CD4-positive, alpha-beta memory T cell (primary cell): ENCODE data around the gene DUSP7. TPM values are rescaled to one million over a fixed set of nuclear protein-coding genes. Genes with fewer than 3 reads are reported as not detected.
"Not testable (repeated sequence)": the region's sequence is repeated elsewhere in the genome, so short reads cannot be mapped to it uniquely, and the experiment has no call there.

Experiments used
- CTCF ChIA-PET: fragments of 350-600 bp; sonication (Branson Sonifier 250); formaldehyde crosslinking; loops from one replicate; lab custom pipeline; 2021; ENCODE audit warnings: inconsistent platforms; ENCODE audit not compliant: partially characterized antibody; lab: Charles Lee
- POLR2A ChIA-PET: fragments of 350-600 bp; sonication (Branson Sonifier 250); formaldehyde crosslinking; loops from one replicate; lab custom pipeline; 2021; ENCODE audit not compliant: partially characterized antibody; lab: Charles Lee
- DNase-seq, 5 donors: peaks; one replicate each; pipeline versions ENCODE4 v3.0.0 to v3.0.0-alpha.2; 2020 to 2022; ENCODE audit warnings: mixed read lengths in 1 of 5
- H3K27ac ChIP-seq: one replicate; pipeline ENCODE4 v1.7.0; 2013; ENCODE audit warnings: low read depth, low read length
- H3K27me3 ChIP-seq: 2 replicates; pipeline ENCODE4 v1.7.0; 2013; ENCODE audit warnings: mild to moderate bottlenecking, low read length, moderate library complexity; ENCODE audit not compliant: insufficient read depth
- H3K36me3 ChIP-seq: 2 replicates; pipeline ENCODE4 v1.7.0; 2013; ENCODE audit warnings: mild to moderate bottlenecking, low read length, moderate library complexity; ENCODE audit not compliant: insufficient read depth
- H3K4me1 ChIP-seq: 2 replicates; pipeline ENCODE4 v1.7.0; 2013; ENCODE audit warnings: mild to moderate bottlenecking, low read length, moderate library complexity; ENCODE audit not compliant: insufficient read depth
- H3K4me3 ChIP-seq, 2 donors: one replicate each; pipeline ENCODE4 v1.7.0; 2013; ENCODE audit warnings: low read length in 2 of 2, mild to moderate bottlenecking in 1 of 2
- H3K9me3 ChIP-seq, 2 donors: one replicate each; pipeline ENCODE4 v1.7.0; 2013; ENCODE audit warnings: low read length in 2 of 2, control low read depth in 1 of 2; ENCODE audit not compliant: control insufficient read depth in 1 of 2
- H3K27ac Mint-ChIP-seq, 7 donors: one replicate each; pipeline ENCODE4 v1.8.0; 2020 to 2021; ENCODE audit warnings: mixed read lengths in 7 of 7, mild to moderate bottlenecking in 6 of 7, inconsistent platforms in 3 of 7, moderate library complexity in 3 of 7
- H3K27me3 Mint-ChIP-seq, 2 donors: one replicate each; pipeline ENCODE4 v1.8.0; 2020 to 2021; ENCODE audit warnings: mixed read lengths in 2 of 2
- H3K36me3 Mint-ChIP-seq, 2 donors: one replicate each; pipeline ENCODE4 v1.8.0; 2020 to 2021; ENCODE audit warnings: mixed read lengths in 2 of 2, inconsistent platforms in 1 of 2, mild to moderate bottlenecking in 1 of 2
- H3K4me1 Mint-ChIP-seq, 4 donors: one replicate each; pipeline ENCODE4 v1.8.0; 2020 to 2021; ENCODE audit warnings: mixed read lengths in 4 of 4, mild to moderate bottlenecking in 1 of 4
- H3K4me3 Mint-ChIP-seq, 8 donors: one replicate each; pipeline ENCODE4 v1.8.0; 2020 to 2021; ENCODE audit warnings: mixed read lengths in 8 of 8, mild to moderate bottlenecking in 7 of 8, moderate library complexity in 6 of 8, inconsistent platforms in 3 of 8
- H3K9me3 Mint-ChIP-seq, 8 donors: one replicate each; pipeline ENCODE4 v1.8.0; 2020 to 2021; ENCODE audit warnings: mixed read lengths in 8 of 8, mild to moderate bottlenecking in 5 of 8, inconsistent platforms in 3 of 8, moderate library complexity in 1 of 8
- intact Hi-C: fragments of 100-400 bp; cut with micrococcal nuclease; formaldehyde crosslinking; loops from one replicate; pipeline ENCODE4 v1.15.1; 2023
- polyA plus RNA-seq, 2 donors: library from polyadenylated mRNA; unstranded; fragments of 300-500 nt; fragmentation: Illumina TruSeq; gene quantifications; one replicate each; pipeline ENCODE4 v1.2.3, GENCODE V29; 2021
- total RNA-seq, 2 experiments: library from RNA; stranded (reverse); gene quantifications; one replicate each; pipeline ENCODE4 v1.2.3, GENCODE V29; 2021

Gene DUSP7
- total and polyA plus RNA-seq, 4 experiments from 2014 or later = 2.8 to 44.7 (median 26.9) TPM

DNA sequence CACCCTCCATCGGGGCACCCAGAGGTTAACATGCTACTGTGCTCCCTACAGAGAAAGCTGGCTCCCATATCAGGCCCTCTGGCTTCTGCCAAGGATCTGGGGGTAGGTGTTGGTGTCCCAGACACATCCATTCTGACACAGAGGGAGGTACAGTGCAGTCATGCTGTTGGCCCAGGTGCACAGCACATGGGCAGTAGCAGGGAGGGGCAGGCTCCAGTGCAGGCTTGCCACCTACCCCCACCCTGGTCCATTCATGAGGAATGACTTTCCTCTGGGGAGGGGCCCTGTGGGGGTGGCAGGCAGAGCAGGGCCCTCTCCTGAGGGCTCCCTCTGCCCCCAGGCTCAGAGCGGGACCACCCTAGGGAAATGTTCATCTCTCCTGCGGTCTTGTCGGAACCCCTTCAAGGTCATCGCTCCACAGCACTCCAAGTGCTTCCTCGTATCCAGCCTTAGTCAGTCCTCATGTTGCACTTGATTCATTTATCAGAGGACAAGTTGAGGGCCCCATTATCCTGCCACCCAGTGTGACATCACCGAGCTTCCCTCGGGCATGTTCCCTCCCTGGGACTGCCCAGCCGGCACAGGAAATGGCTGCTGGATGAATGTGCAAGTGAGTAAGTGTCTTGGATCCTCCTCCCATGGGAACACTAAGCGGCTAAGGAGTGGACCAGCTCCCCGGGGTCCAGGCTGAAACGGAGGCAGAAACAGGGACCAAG is 10.0 kb downstream of the DUSP7 start:
- Mint-ChIP-seq H3K36me3 (peaks cover 11 to 28% of the 10 kb centered on the region in 2 donors), H3K4me1 (peaks cover 11 to 67% (median 32%) of the 10 kb centered on the region in 4 donors), H3K9me3 (peaks cover 0 to 2% (median 0%) of the 10 kb centered on the region in 8 donors), H3K27ac (peak overlapping the region in 6 of 7 donors; percentile 42 to 84 (median 70)), H3K4me3 (peak overlapping the region in 1 of 8 donors; percentile 43), H3K27me3 (no peaks in the 10 kb centered on the region)
- Histone ChIP-seq H3K36me3 (peaks cover 25% of the 10 kb centered on the region), H3K27me3 (no peaks in the 10 kb centered on the region), H3K4me1 (peaks cover 37% of the 10 kb centered on the region), H3K4me3 (no peak overlapping the region), H3K27ac (no peak overlapping the region), H3K9me3 (no peaks in the 10 kb centered on the region)
- no peak for DNase-seq
- intact Hi-C loops = no loop called here
- POLR2A ChIA-PET = no interaction called here
- CTCF ChIA-PET = interaction anchor here (0.9 kb wide), 1 partner anchor 13 kb away, joined by 3 read pairs; no protein-coding TSS in a partner anchor

DNA sequence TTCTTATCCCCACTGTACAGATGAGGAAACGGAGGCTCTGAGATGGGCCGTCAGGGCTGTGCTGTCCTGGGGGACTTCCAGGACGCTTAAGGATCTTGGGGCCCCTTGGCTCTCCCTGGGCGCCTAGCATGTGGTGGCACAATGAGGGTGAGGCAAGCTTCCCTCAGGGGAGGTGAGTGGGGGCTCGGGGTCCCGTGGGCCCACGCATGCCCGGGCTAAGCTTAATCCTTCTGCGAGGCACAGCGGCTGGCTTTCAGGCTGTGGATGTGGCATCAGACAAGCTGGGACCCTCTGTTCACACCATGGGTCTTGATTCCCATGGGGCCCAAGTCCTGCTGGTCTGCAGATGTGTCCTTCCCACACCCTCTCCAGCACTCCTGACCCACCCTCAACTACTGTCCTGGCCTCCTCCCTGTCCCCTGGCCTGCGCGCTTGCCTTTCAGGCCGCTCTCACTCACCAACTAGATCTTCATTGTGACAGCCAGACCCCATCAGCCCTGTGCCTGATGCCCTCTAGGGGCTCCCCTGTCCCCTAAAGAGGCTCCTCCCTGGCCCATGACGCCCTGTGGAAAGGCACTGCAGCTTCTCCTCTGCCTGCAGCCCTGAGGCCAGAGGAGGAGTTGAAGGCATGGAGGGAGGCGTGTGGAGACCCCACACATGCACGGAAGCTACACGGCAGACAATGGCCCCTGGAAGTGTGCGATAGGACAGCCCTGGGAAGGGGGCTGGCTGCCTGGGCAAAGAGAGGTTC is 11.3 kb downstream of the DUSP7 start:
- peaks cover 7 to 19% of the 10 kb centered on the region in 2 donors for H3K36me3 Mint-ChIP-seq
- Histone ChIP-seq H3K27ac (no peak overlapping the region), H3K36me3 (peaks cover 12% of the 10 kb centered on the region), H3K4me1 (peaks cover 24% of the 10 kb centered on the region), H3K9me3 (no peaks in the 10 kb centered on the region), H3K27me3 (no peaks in the 10 kb centered on the region), H3K4me3 (no peak overlapping the region)
- H3K27me3 Mint-ChIP-seq = no peaks in the 10 kb centered on the region
- no peak for DNase-seq
- intact Hi-C loops = no loop called here
- peaks cover 0 to 2% (median 0%) of the 10 kb centered on the region in 8 donors for H3K9me3 Mint-ChIP-seq
- no peak overlapping the region for H3K4me3 Mint-ChIP-seq
- H3K4me1 Mint-ChIP-seq = peaks cover 9 to 57% (median 29%) of the 10 kb centered on the region in 4 donors
- ChIA-PET POLR2A (no interaction called here), CTCF (interaction anchor here (2.1 kb wide), 1 partner anchor 8 kb away, joined by 5 read pairs; no protein-coding TSS in a partner anchor)
- peak overlapping the region in 6 of 7 donors; percentile 62 to 90 (median 84) for H3K27ac Mint-ChIP-seq

DNA sequence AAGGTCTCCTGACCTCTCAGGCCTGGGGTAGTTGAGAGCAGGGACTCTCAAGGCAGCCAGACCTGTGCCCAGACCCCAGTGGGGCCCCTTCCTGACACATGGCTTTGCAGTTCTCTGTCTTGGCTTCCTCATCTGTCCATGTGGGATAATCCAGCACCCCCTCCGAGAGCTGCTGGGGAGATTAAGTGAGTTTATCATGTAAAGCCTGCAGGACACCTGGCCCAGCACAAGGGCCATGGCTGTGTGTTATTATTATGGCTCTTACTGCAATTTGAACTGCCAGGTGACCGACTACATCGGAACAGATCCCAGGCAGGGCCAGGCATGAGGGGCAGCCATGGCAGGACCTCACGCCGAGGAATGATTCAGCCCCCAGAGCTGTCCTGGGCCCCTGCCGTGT is 12.6 kb downstream of the DUSP7 start:
- CTCF ChIA-PET = interaction anchor here (1.4 to 2.1 kb wide), 2 partner anchors 9 to 80 kb away, joined by 4 to 5 read pairs; no protein-coding TSS in a partner anchor
- Mint-ChIP-seq H3K27me3 (no peaks in the 10 kb centered on the region), H3K4me3 (no peak overlapping the region), H3K36me3 (peaks cover 0 to 7% of the 10 kb centered on the region in 2 donors), H3K27ac (peak overlapping the region in 2 of 7 donors; percentile 11 to 12), H3K9me3 (peaks cover 0 to 2% (median 0%) of the 10 kb centered on the region in 8 donors), H3K4me1 (peaks cover 4 to 45% (median 23%) of the 10 kb centered on the region in 4 donors)
- intact Hi-C loops = no loop called here
- POLR2A ChIA-PET = interaction anchor here (1.2 kb wide), 1 partner anchor 12 kb away, joined by 3 read pairs; the partner anchor contains the start of gene DUSP7
- Histone ChIP-seq H3K27ac (no peak overlapping the region), H3K4me1 (peaks cover 13% of the 10 kb centered on the region), H3K27me3 (no peaks in the 10 kb centered on the region), H3K36me3 (peaks cover 4% of the 10 kb centered on the region), H3K9me3 (no peaks in the 10 kb centered on the region), H3K4me3 (no peak overlapping the region)
- DNase-seq = no peak

DNA sequence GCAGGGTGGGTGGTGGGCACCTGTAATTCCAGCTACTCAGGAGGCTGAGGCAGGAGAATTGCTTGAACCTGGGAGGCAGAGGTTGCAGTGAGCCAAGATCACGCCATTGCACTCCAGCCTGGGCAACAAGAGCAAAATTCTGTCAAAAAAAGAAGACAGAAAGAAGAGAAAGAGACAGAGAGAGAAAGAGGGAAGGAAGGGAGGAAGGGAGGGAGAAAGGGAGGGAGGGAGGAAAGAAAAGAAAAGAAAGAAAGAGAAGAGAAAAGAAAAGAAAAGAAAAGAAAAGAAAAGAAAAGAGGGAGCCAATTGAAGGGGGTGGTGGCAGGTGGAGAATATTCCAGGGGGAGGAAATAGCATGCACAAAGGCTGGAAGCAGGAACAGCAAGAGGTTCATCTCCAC is 13.3 kb downstream of the DUSP7 start:
- ChIA-PET CTCF (interaction anchor here (1.3 to 2.1 kb wide), 3 partner anchors 10 to 81 kb away, joined by 3 to 5 read pairs (median 4); no protein-coding TSS in a partner anchor), POLR2A (interaction anchor here (1.0 to 1.2 kb wide), 2 partner anchors 10 to 13 kb away, joined by 3 read pairs; partner anchors contain the start of gene DUSP7)
- DNase-seq, H3K9me3 Mint-ChIP-seq, H3K4me3 Mint-ChIP-seq, H3K36me3 Mint-ChIP-seq, H3K36me3 ChIP-seq, H3K27me3 Mint-ChIP-seq, intact Hi-C loops, H3K4me1 ChIP-seq, H3K27me3 ChIP-seq, H3K4me3 ChIP-seq, H3K9me3 ChIP-seq, H3K27ac ChIP-seq: not testable (repeated sequence)
- Mint-ChIP-seq H3K27ac (peak overlapping the region in 1 of 7 donors; percentile 72), H3K4me1 (peaks cover 4 to 39% (median 18%) of the 10 kb centered on the region in 4 donors)

DNA sequence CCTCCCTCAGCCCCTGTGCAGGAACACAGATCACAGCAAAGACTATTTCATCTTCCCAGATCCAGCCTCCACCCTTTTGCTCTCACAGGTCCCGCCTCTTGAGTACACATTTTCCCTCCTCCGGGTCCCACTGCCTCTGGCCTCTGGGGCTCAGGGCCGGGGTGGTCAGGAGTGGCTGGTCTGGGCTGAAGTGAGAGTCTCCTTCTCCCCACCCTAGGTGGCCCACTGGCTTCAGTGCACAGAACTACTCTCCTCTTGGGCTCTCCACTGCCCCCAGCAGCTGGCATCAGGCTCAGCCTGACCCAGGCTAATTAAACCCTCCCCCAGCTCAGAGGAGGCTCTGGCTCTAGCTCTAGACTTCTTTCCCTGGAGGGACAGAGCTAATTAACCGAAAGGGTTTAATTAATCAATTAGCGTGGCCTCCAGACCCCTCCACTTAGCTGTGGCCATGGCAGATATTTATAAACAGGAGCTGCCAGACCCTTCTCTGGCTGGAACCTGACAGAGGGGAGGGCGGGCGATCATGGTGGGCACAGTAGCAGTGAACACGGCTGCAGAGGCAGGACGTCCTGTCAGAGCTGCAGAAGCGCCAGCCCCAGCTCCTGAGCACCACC is 15.1 kb downstream of the DUSP7 start:
- H3K4me1 Mint-ChIP-seq = peaks cover 4 to 28% (median 15%) of the 10 kb centered on the region in 4 donors
- no peak for DNase-seq
- H3K27me3 Mint-ChIP-seq = no peaks in the 10 kb centered on the region
- POLR2A ChIA-PET = interaction anchor here (1.1 to 1.2 kb wide), 2 partner anchors 10 to 12 kb away, joined by 3 to 4 read pairs; no protein-coding TSS in a partner anchor
- peak overlapping the region in 3 of 7 donors; percentile 41 to 74 (median 48) for H3K27ac Mint-ChIP-seq
- no peaks in the 10 kb centered on the region for H3K9me3 ChIP-seq
- CTCF ChIA-PET = interaction anchor here (1.4 kb wide), 1 partner anchor 11 kb away, joined by 5 read pairs; no protein-coding TSS in a partner anchor
- no peaks in the 10 kb centered on the region for H3K27me3 ChIP-seq
- H3K27ac ChIP-seq = no peak overlapping the region
- no peaks in the 10 kb centered on the region for H3K36me3 ChIP-seq
- peaks cover 0 to 2% (median 0%) of the 10 kb centered on the region in 8 donors for H3K9me3 Mint-ChIP-seq
- H3K36me3 Mint-ChIP-seq = no peaks in the 10 kb centered on the region
- H3K4me3 Mint-ChIP-seq = no peak overlapping the region
- intact Hi-C loops = no loop called here
- H3K4me1 ChIP-seq = no peaks in the 10 kb centered on the region
- no peak overlapping the region for H3K4me3 ChIP-seq

DNA sequence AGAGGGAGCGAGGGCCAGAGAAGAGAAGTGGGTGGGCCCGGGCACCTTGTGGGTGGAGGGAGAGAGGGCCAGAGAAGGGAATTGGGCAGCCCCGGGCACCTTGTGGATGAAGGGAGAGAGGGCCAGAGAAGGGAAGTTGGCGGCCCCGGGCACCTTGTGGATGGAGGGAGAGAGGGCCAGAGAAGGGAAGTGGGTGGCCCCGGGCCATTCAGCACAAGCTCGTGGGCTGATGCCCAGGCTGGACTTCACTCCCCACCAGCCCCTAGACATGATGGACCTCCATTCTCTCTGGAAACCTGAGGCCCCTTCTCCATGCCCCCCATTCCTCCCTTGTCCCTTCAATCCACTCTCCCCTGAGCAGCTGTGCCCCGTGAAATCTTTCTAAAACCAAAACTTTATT is 15.8 kb downstream of the DUSP7 start:
- Mint-ChIP-seq H3K9me3 (peaks cover 0 to 2% (median 0%) of the 10 kb centered on the region in 8 donors), H3K4me1 (peaks cover 4 to 23% (median 15%) of the 10 kb centered on the region in 4 donors), H3K36me3 (no peaks in the 10 kb centered on the region), H3K27ac (peak overlapping the region in 2 of 7 donors; percentile 67 to 74), H3K27me3 (no peaks in the 10 kb centered on the region), H3K4me3 (no peak overlapping the region)
- Histone ChIP-seq H3K4me3 (no peak overlapping the region), H3K9me3 (no peaks in the 10 kb centered on the region), H3K27ac (no peak overlapping the region), H3K36me3 (no peaks in the 10 kb centered on the region), H3K27me3 (no peaks in the 10 kb centered on the region), H3K4me1 (no peaks in the 10 kb centered on the region)
- intact Hi-C loops = no loop called here
- ChIA-PET POLR2A (interaction anchor here (1.1 to 1.5 kb wide), 2 partner anchors 10 to 12 kb away, joined by 3 to 4 read pairs; no protein-coding TSS in a partner anchor), CTCF (interaction anchor here (1.4 to 1.5 kb wide), 2 partner anchors 12 to 83 kb away, joined by 3 to 5 read pairs; no protein-coding TSS in a partner anchor)
- no peak for DNase-seq
